Sigmoid colon (tissue), 7 donors: Measurements from ENCODE around the gene LNPEP. TPM values are rescaled to one million over a fixed set of nuclear protein-coding genes. Genes with fewer than 3 reads are reported as not detected.

Experiments
- DNase-seq: peaks from one replicate; pipeline ENCODE4 v3.0.0-alpha.2; 2019
- H3K27ac ChIP-seq, 4 donors: fragments of 200-600 bp; sonication (generic); one replicate each; pipeline ENCODE4 v1.5.1; 2016 to 2019; ENCODE audit warnings: mild to moderate bottlenecking in 1 of 4
- H3K27me3 ChIP-seq, 3 donors: fragments of 200-600 bp; sonication (generic); one replicate each; pipeline ENCODE4 v1.5.1; 2019; ENCODE audit warnings: mild to moderate bottlenecking in 1 of 3
- H3K36me3 ChIP-seq, 4 donors: fragments of 200-600 bp; sonication (generic); one replicate each; pipeline ENCODE4 v1.5.1; 2016 to 2019
- H3K4me1 ChIP-seq, 4 donors: fragments of 200-600 bp; sonication (generic); one replicate each; pipeline ENCODE4 v1.5.1; 2017 to 2019
- H3K4me3 ChIP-seq, 4 donors: fragments of 200-600 bp; sonication (generic); one replicate each; pipeline ENCODE4 v1.5.1; 2017 to 2019; ENCODE audit warnings: mild to moderate bottlenecking in 2 of 4, moderate library complexity in 1 of 4
- H3K9me3 ChIP-seq, 4 donors: fragments of 200-600 bp in 3 of 4; sonication (generic) in 3 of 4; one replicate each; pipeline versions ENCODE4 v1.5.1 to v1.6.1; 2013 to 2019
- CTCF ChIP-seq, 4 experiments: fragments of 450-650 bp in 3 of 4; fragments of 200-600 bp in 1 of 4; IDR thresholded peaks; one replicate each; pipeline ENCODE4 v1.5.1; 2016 to 2019; ENCODE audit warnings: antibody characterized with exemption in 4 of 4, mild to moderate bottlenecking in 3 of 4, moderate library complexity in 2 of 4
- EP300 ChIP-seq, 4 donors: sonication (generic); formaldehyde crosslinking; IDR thresholded peaks; one replicate each; pipeline ENCODE4 v1.6.1; 2017; ENCODE audit warnings: antibody characterized with exemption in 4 of 4
- POLR2A ChIP-seq, 2 donors: fragments of 450-650 bp; IDR thresholded peaks; one replicate each; pipeline ENCODE4 v1.6.1; 2016; ENCODE audit warnings: antibody characterized with exemption in 2 of 2, mild to moderate bottlenecking in 2 of 2, moderate library complexity in 2 of 2
- POLR2AphosphoS5 ChIP-seq, 4 donors: sonication (generic); formaldehyde crosslinking; IDR thresholded peaks; one replicate each; pipeline ENCODE4 v1.6.1; 2017; ENCODE audit warnings: antibody characterized with exemption in 4 of 4
- WGBS, 2 donors: extraction: QIAGEN DNeasy Blood & Tissue Kit; methylation state at CpG; one replicate each; pipeline ENCODE4 v1.1.7; 2013; 5-methylcytosine and 5-hydroxymethylcytosine counted together
- intact Hi-C: fragments of 100-400 bp; cut with DNase I; formaldehyde crosslinking; loops from one replicate; pipeline ENCODE4 v1.15.1; 2023
- polyA plus RNA-seq, 3 donors: library from polyadenylated mRNA; stranded (reverse); fragments of 200-250 nt; gene quantifications; one replicate each; pipeline ENCODE4 v1.2.3, GENCODE V29; 2013
- total RNA-seq, 4 donors: library from RNA; depleted of rRNA; stranded (reverse); fragments of >200 nt; gene quantifications; one replicate each; pipeline ENCODE4 v1.1.0, GENCODE V29; 2016
- donor health status: healthy with polysubstance abuse.
- donor health status: Bipolar disorder and iron deficiency.
- donor health status: healthy.

LNPEP gene
- total and polyA plus RNA-seq, 7 donors, result 1.4 to 68.1 (median 45.2) TPM

GRCh38 chr5:96942911-96943310 lies 7.0 kb downstream of the LNPEP start:
- no peak for DNase-seq

DNA sequence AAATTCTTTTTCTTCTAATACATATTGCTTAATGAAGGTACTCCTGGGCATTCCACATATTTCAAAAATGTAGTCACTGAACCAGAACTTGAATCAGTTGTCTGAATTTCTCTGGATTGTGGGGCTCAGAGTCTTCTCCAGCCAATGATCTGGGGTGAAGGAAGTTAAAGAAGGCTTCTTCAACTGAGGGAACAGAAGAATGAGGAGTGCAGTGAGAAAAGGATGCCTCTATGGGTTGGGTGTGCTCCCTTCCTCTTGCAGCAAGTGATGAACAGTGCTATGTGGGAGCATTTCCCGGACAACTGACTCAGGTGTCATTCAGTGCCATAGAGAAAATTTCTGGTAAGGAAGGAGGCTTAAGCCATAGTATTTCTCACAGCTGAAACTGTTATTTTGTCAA lies 7.9 kb downstream of the LNPEP start:
- intact Hi-C loops, result no loop called here
- WGBS, 2 donors, result 88 to 92% methylated on average over 1 of the region's 1 CpG
- H3K9me3 ChIP-seq, result no peaks in the 10 kb centered on the region

More at GRCh38 chr5:96942911-96943310, 7.0 kb downstream of the LNPEP start:
- H3K4me1 ChIP-seq, result peaks cover 0 to 17% (median 6%) of the 10 kb centered on the region in 4 donors
- H3K27ac ChIP-seq, result no peak overlapping the region
- no peaks in the 10 kb centered on the region for H3K36me3 ChIP-seq
- TF ChIP-seq CTCF (IDR thresholded peaks at IDR 0.05) (no peak), POLR2AphosphoS5 (IDR thresholded peaks at IDR 0.05) (no peak), EP300 (IDR thresholded peaks at IDR 0.05) (no peak), POLR2A (IDR thresholded peaks at IDR 0.05) (no peak)
- no peak overlapping the region for H3K4me3 ChIP-seq
- intact Hi-C loops, result no loop called here
- no peaks in the 10 kb centered on the region for H3K27me3 ChIP-seq
- WGBS, 2 donors, result 95 to 97% methylated on average over 1 of the region's 1 CpG
- H3K9me3 ChIP-seq, result no peaks in the 10 kb centered on the region

GRCh38 chr5:96945144-96945897 lies 9.4 kb downstream of the LNPEP start:
- TF ChIP-seq POLR2A (IDR thresholded peaks at IDR 0.05), result no peak
- Histone ChIP-seq H3K4me3 (no peak overlapping the region), H3K36me3 (no peaks in the 10 kb centered on the region), H3K4me1 (peaks cover 0 to 6% (median 3%) of the 10 kb centered on the region in 4 donors), H3K27me3 (no peaks in the 10 kb centered on the region), H3K9me3 (no peaks in the 10 kb centered on the region), H3K27ac (no peak overlapping the region)
- no peak for DNase-seq
- WGBS, 2 donors, result 52 to 95% methylated on average over 5 of the region's 5 CpGs
- intact Hi-C loops, result no loop called here

More for the DNA sequence above, 7.9 kb downstream of the LNPEP start:
- H3K4me3 ChIP-seq, result no peak overlapping the region
- no peaks in the 10 kb centered on the region for H3K36me3 ChIP-seq
- H3K4me1 ChIP-seq, result peaks cover 0 to 8% (median 2%) of the 10 kb centered on the region in 4 donors
- no peaks in the 10 kb centered on the region for H3K27me3 ChIP-seq
- no peak overlapping the region for H3K27ac ChIP-seq
- TF ChIP-seq POLR2AphosphoS5 (IDR thresholded peaks at IDR 0.05) (no peak), CTCF (IDR thresholded peaks at IDR 0.05) (no peak), EP300 (IDR thresholded peaks at IDR 0.05) (no peak), POLR2A (IDR thresholded peaks at IDR 0.05) (no peak)
- no peak for DNase-seq

DNA sequence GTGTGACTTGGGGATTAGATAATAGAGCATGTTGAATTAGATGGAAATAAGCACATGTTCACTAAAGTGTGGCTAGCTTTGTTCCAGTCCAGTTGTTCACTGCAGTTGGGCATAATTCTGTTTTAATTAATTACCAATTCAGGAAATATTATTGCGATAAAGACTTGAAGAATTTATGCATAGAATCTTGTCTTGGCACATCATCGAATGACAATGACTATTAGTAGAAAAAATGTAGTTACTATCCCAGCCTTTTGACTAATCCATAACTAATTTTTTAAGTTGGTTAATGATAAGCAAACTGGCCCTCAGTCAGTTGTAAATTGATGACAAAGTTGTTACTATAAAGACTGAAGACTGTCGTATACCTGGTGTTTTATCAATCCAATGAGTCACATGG lies 10.5 kb downstream of the LNPEP start:
- TF ChIP-seq EP300 (IDR thresholded peaks at IDR 0.05) (no peak), POLR2A (IDR thresholded peaks at IDR 0.05) (no peak), POLR2AphosphoS5 (IDR thresholded peaks at IDR 0.05) (no peak), CTCF (IDR thresholded peaks at IDR 0.05) (no peak)

DNA sequence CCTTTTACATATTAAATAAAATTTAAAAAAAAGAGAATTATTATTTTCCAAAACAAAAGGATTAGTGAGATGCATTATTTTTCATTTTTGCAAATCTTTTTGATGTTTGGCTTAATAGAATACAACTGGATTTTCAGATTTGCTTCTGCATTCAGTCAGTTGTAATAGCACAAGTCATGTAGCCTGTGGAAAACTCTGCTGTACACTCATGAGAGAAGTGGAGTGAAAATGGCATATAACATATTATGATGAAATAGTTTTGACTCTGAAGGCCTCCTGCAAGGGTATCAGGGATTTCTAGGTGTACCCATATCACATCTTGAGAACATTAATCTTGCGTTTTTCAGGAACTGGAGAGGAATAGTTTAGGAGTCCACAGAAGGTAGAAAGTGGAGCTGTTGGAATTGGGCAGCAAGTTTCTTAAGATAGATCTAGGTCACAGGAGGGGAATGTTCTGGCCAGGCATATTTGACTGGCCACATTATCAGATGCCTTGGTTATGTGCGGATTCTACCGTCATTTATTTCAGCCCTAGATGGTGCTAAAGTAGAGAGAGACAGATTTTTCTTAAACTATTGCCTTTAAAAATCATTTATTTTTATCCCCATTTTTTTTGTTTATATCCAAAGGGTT lies 16.4 kb downstream of the LNPEP start:
- H3K9me3 ChIP-seq, result no peaks in the 10 kb centered on the region
- no peaks in the 10 kb centered on the region for H3K36me3 ChIP-seq
- WGBS, 2 donors, result 94 to 97% methylated on average over 3 of the region's 3 CpGs
- H3K27ac ChIP-seq, result peak overlapping the region in 3 of 4 donors; percentile 39 to 57 (median 42)
- DNase-seq, result no peak
- intact Hi-C loops, result no loop called here
- peaks cover 0 to 19% (median 11%) of the 10 kb centered on the region in 4 donors for H3K4me1 ChIP-seq
- H3K4me3 ChIP-seq, result no peak overlapping the region
- no peak for TF ChIP-seq EP300 (IDR thresholded peaks at IDR 0.05)
- no peak for TF ChIP-seq POLR2AphosphoS5 (IDR thresholded peaks at IDR 0.05)
- no peak for TF ChIP-seq POLR2A (IDR thresholded peaks at IDR 0.05)
- no peak for TF ChIP-seq CTCF (IDR thresholded peaks at IDR 0.05)
- H3K27me3 ChIP-seq, result no peaks in the 10 kb centered on the region

More for the DNA sequence above, 10.5 kb downstream of the LNPEP start:
- Histone ChIP-seq H3K4me1 (peaks cover 0 to 6% (median 3%) of the 10 kb centered on the region in 4 donors), H3K36me3 (no peaks in the 10 kb centered on the region), H3K4me3 (no peak overlapping the region), H3K27me3 (no peaks in the 10 kb centered on the region), H3K27ac (no peak overlapping the region), H3K9me3 (no peaks in the 10 kb centered on the region)
- 76 to 84% methylated on average over 3 of the region's 3 CpGs for WGBS, 2 donors
- no peak for DNase-seq
- intact Hi-C loops, result no loop called here
